ENCODE data around the gene DEPDC5.

DEPDC5 gene

GRCh38 chr22:31871480-31871879 is 117.7 kb downstream of the DEPDC5 start:
- no peak overlapping the region for H3K4me3 Mint-ChIP-seq
- no peak overlapping the region for H3K27ac Mint-ChIP-seq
- peaks cover 9% of the 10 kb centered on the region for H3K4me1 Mint-ChIP-seq
- H3K27me3 Mint-ChIP-seq (ENCODE audit: low read depth, poor library complexity) = no peaks in the 10 kb centered on the region
- DNase-seq = no peak
- TF ChIP-seq CTCF (IDR thresholded peaks at IDR 0.05) = no peak
- no peaks in the 10 kb centered on the region for H3K9me3 Mint-ChIP-seq
- H3K36me3 Mint-ChIP-seq (ENCODE audit: low read depth) = peaks cover 39% of the 10 kb centered on the region

GRCh38 chr22:31872209-31872608 is 118.4 kb downstream of the DEPDC5 start:
- peaks cover 32% of the 10 kb centered on the region for H3K36me3 Mint-ChIP-seq (ENCODE audit: low read depth)
- no peaks in the 10 kb centered on the region for H3K9me3 Mint-ChIP-seq
- H3K4me3 Mint-ChIP-seq = no peak overlapping the region
- H3K27ac Mint-ChIP-seq = no peak overlapping the region
- H3K4me1 Mint-ChIP-seq = peaks cover 9% of the 10 kb centered on the region
- DNase-seq = no peak
- H3K27me3 Mint-ChIP-seq (ENCODE audit: low read depth, poor library complexity) = no peaks in the 10 kb centered on the region
- TF ChIP-seq CTCF (IDR thresholded peaks at IDR 0.05) = no peak

GRCh38 chr22:31874821-31875220 is 121.0 kb downstream of the DEPDC5 start:
- Mint-ChIP-seq H3K4me3 (no peak overlapping the region), H3K27ac (no peak overlapping the region), H3K36me3 (ENCODE audit: low read depth) (peaks cover 43% of the 10 kb centered on the region), H3K27me3 (ENCODE audit: low read depth, poor library complexity) (no peaks in the 10 kb centered on the region), H3K4me1 (peaks cover 4% of the 10 kb centered on the region), H3K9me3 (no peaks in the 10 kb centered on the region)
- no peak for TF ChIP-seq CTCF (IDR thresholded peaks at IDR 0.05)
- no peak for DNase-seq

- no peak overlapping the region for H3K4me3 Mint-ChIP-seq
- no peaks in the 10 kb centered on the region for H3K27me3 Mint-ChIP-seq (ENCODE audit: low read depth, poor library complexity)
- H3K4me1 Mint-ChIP-seq = no peaks in the 10 kb centered on the region
- no peak overlapping the region for H3K27ac Mint-ChIP-seq
- TF ChIP-seq CTCF (IDR thresholded peaks at IDR 0.05) = no peak
- H3K9me3 Mint-ChIP-seq = no peaks in the 10 kb centered on the region
- H3K36me3 Mint-ChIP-seq (ENCODE audit: low read depth) = peaks cover 45% of the 10 kb centered on the region
- DNase-seq = no peak
Measured at GRCh38 chr22:31876156-31876920, 122.5 kb downstream of the DEPDC5 start.

GRCh38 chr22:31879585-31879984 is 125.8 kb downstream of the DEPDC5 start:
- DNase-seq = no peak
- TF ChIP-seq CTCF (IDR thresholded peaks at IDR 0.05) = no peak
- no peaks in the 10 kb centered on the region for H3K9me3 Mint-ChIP-seq
- H3K4me1 Mint-ChIP-seq = peaks cover 5% of the 10 kb centered on the region
- no peak overlapping the region for H3K4me3 Mint-ChIP-seq
- peaks cover 36% of the 10 kb centered on the region for H3K36me3 Mint-ChIP-seq (ENCODE audit: low read depth)
- H3K27ac Mint-ChIP-seq = peak overlapping the region; percentile 9
- peaks cover 3% of the 10 kb centered on the region for H3K27me3 Mint-ChIP-seq (ENCODE audit: low read depth, poor library complexity)

- no peak overlapping the region for H3K4me3 Mint-ChIP-seq
- H3K27me3 Mint-ChIP-seq (ENCODE audit: low read depth, poor library complexity) = peaks cover 3% of the 10 kb centered on the region
- H3K4me1 Mint-ChIP-seq = peaks cover 5% of the 10 kb centered on the region
- no peak for TF ChIP-seq CTCF (IDR thresholded peaks at IDR 0.05)
- peaks cover 39% of the 10 kb centered on the region for H3K36me3 Mint-ChIP-seq (ENCODE audit: low read depth)
- H3K9me3 Mint-ChIP-seq = no peaks in the 10 kb centered on the region
- no peak for DNase-seq
- no peak overlapping the region for H3K27ac Mint-ChIP-seq
Measured at GRCh38 chr22:31881200-31881599, 127.4 kb downstream of the DEPDC5 start.
